ENCODE results near the gene SLC37A4.

Gene SLC37A4

DNA sequence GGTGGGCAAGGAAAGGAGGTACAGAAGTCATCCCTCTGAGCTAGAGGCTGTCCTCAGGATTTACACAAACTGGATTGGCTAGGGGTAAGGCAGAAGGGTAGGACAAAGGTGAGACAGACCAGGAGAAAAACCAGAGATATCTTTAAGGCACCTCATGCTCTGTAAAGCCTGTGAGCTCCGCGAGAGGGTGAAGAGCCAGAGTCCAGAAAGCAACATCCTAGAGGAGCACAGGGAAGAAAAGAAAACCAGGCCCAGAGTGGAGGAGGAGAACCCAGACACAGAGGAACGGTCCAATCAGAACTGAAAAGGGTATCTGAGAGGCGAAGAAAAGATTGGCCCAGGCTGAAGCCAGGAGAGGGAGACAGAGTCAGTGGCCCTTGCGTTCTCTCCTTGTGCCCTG is 5.1 kb downstream of the SLC37A4 start:
- TF ChIP-seq EZH2phosphoT487 (IDR thresholded peaks at IDR 0.05; ENCODE audit: borderline replicate concordance, low read length) (no peak), CTCF (IDR thresholded peaks at IDR 0.05; ENCODE audit: low read depth, low read length, poor library complexity, severe bottlenecking) (no peak)
- Histone ChIP-seq H3K4me3 (ENCODE audit: low read length) (no peak overlapping the region), H3K4me1 (ENCODE audit: control insufficient read depth, low read length) (peaks cover 26% of the 10 kb centered on the region), H3K4me2 (ENCODE audit: low read length) (no peak overlapping the region), H3K79me2 (ENCODE audit: control insufficient read depth, low read length) (peaks cover 46% of the 10 kb centered on the region), H3K36me3 (ENCODE audit: control insufficient read depth, low read length) (peaks cover 88% of the 10 kb centered on the region), H3K9me3 (ENCODE audit: control insufficient read depth, insufficient read depth, low read length) (no peaks in the 10 kb centered on the region), H3K27me3 (ENCODE audit: control insufficient read depth, low read length) (no peaks in the 10 kb centered on the region), H3K27ac (ENCODE audit: low read depth, low read length) (no peak overlapping the region), H3K9me2 (replicated peaks; ENCODE audit: control insufficient read depth, low read length) (no peaks in the 10 kb centered on the region), H4K20me1 (ENCODE audit: control insufficient read depth, insufficient read depth, low read depth, low read length) (no peaks in the 10 kb centered on the region), H3F3A (ENCODE audit: control insufficient read depth, insufficient read depth) (peaks cover 9% of the 10 kb centered on the region)

GRCh38 chr11:119025099-119025473 is 5.6 kb downstream of the SLC37A4 start:
- Histone ChIP-seq H3F3A (ENCODE audit: control insufficient read depth, insufficient read depth) (peaks cover 9% of the 10 kb centered on the region), H3K79me2 (ENCODE audit: control insufficient read depth, low read length) (peaks cover 46% of the 10 kb centered on the region), H3K9me3 (ENCODE audit: control insufficient read depth, insufficient read depth, low read length) (no peaks in the 10 kb centered on the region), H4K20me1 (ENCODE audit: control insufficient read depth, insufficient read depth, low read depth, low read length) (no peaks in the 10 kb centered on the region), H3K4me2 (ENCODE audit: low read length) (no peak overlapping the region), H3K9me2 (replicated peaks; ENCODE audit: control insufficient read depth, low read length) (no peaks in the 10 kb centered on the region), H3K36me3 (ENCODE audit: control insufficient read depth, low read length) (peaks cover 84% of the 10 kb centered on the region), H3K4me3 (ENCODE audit: low read length) (no peak overlapping the region), H3K4me1 (ENCODE audit: control insufficient read depth, low read length) (peaks cover 30% of the 10 kb centered on the region), H3K27ac (ENCODE audit: low read depth, low read length) (no peak overlapping the region), H3K27me3 (ENCODE audit: control insufficient read depth, low read length) (no peaks in the 10 kb centered on the region)
- no peak for TF ChIP-seq EZH2phosphoT487 (IDR thresholded peaks at IDR 0.05; ENCODE audit: borderline replicate concordance, low read length)
- TF ChIP-seq CTCF (IDR thresholded peaks at IDR 0.05; ENCODE audit: low read depth, low read length, poor library complexity, severe bottlenecking), result no peak

- Histone ChIP-seq H3K27me3 (ENCODE audit: control insufficient read depth, low read length) (no peaks in the 10 kb centered on the region), H3K9me2 (replicated peaks; ENCODE audit: control insufficient read depth, low read length) (no peaks in the 10 kb centered on the region), H3K79me2 (ENCODE audit: control insufficient read depth, low read length) (peaks cover 46% of the 10 kb centered on the region), H3K27ac (ENCODE audit: low read depth, low read length) (no peak overlapping the region), H3K36me3 (ENCODE audit: control insufficient read depth, low read length) (peaks cover 81% of the 10 kb centered on the region), H4K20me1 (ENCODE audit: control insufficient read depth, insufficient read depth, low read depth, low read length) (no peaks in the 10 kb centered on the region), H3K4me1 (ENCODE audit: control insufficient read depth, low read length) (peaks cover 31% of the 10 kb centered on the region), H3K4me2 (ENCODE audit: low read length) (no peak overlapping the region), H3K9me3 (ENCODE audit: control insufficient read depth, insufficient read depth, low read length) (no peaks in the 10 kb centered on the region), H3K4me3 (ENCODE audit: low read length) (no peak overlapping the region), H3F3A (ENCODE audit: control insufficient read depth, insufficient read depth) (peaks cover 9% of the 10 kb centered on the region)
- no peak for TF ChIP-seq CTCF (IDR thresholded peaks at IDR 0.05; ENCODE audit: low read depth, low read length, poor library complexity, severe bottlenecking)
- no peak for TF ChIP-seq EZH2phosphoT487 (IDR thresholded peaks at IDR 0.05; ENCODE audit: borderline replicate concordance, low read length)
Observed at GRCh38 chr11:119024430-119025098, 6.1 kb downstream of the SLC37A4 start.

Measured in DOHH2 (cell line).